Cardiac septum (tissue), 1 donor: ENCODE data around the gene NPIPB12. TPM values are rescaled to one million over a fixed set of nuclear protein-coding genes. Genes with fewer than 3 reads are reported as not detected.
"Not testable (repeated sequence)": the region's sequence is repeated elsewhere in the genome, so short reads cannot be mapped to it uniquely, and the experiment has no call there.

Source experiments
- DNase-seq: peaks from one replicate; pipeline ENCODE4 v3.0.0-alpha.2; 2020; ENCODE audit warnings: low spot score
- intact Hi-C: fragments of 100-400 bp; cut with DNase I; formaldehyde crosslinking; loops from one replicate; pipeline ENCODE4 v1.14.0; 2022
- long read RNA-seq: library from polyadenylated mRNA; unstranded; transcript quantifications from one replicate; pipeline ENCODE4 v2.0.0, GENCODE V29; 2021
- total RNA-seq: library from RNA; stranded (reverse); fragmentation: NEBNext Ultra II Directional; extraction: Animal tissue kit (Norgen Biotek cat#: 25700); gene quantifications from one replicate; pipeline ENCODE4 v1.2.1, GENCODE V29; 2021
- donor health status: DM: no; HTN: no; CAD: no.

The NPIPB12 gene
- 17.4 TPM for total RNA-seq
- long read RNA-seq, partial matches to known transcripts, result 2 of 2 reads
- long read RNA-seq, other reads (novel, unspliced or antisense), result 0 of 2 reads

- intact Hi-C loops, DNase-seq: not testable (repeated sequence)
Measured at GRCh38 chr16:29506308-29506707, at the start of gene NPIPB12. TSS of gene NPIPB12 (minus strand) at chr16:29506408.

GRCh38 chr16:29521520-29521919 is 15.3 kb upstream of the NPIPB12 start:
- intact Hi-C loops, DNase-seq: not testable (repeated sequence)

GRCh38 chr16:29482276-29482675 is 23.9 kb downstream of the NPIPB12 start:
- DNase-seq, intact Hi-C loops: not testable (repeated sequence)

- intact Hi-C loops, DNase-seq: not testable (repeated sequence)
Measured at GRCh38 chr16:29472065-29472464, 34.1 kb downstream of the NPIPB12 start.

GRCh38 chr16:29469660-29470059 is 36.5 kb downstream of the NPIPB12 start:
- intact Hi-C loops, result not testable (repeated sequence)
- peak; percentile 81 for DNase-seq

- intact Hi-C loops, result not testable (repeated sequence)
Measured at GRCh38 chr16:29467654-29468366, 38.4 kb downstream of the NPIPB12 start.

GRCh38 chr16:29466904-29467303 is 39.3 kb downstream of the NPIPB12 start:
- DNase-seq, intact Hi-C loops: not testable (repeated sequence)

More at GRCh38 chr16:29467654-29468366, 38.4 kb downstream of the NPIPB12 start:
- not testable (repeated sequence) for DNase-seq

GRCh38 chr16:29465985-29466824 is 40.0 kb downstream of the NPIPB12 start:
- intact Hi-C loops, result not testable (repeated sequence)

GRCh38 chr16:29460647-29461030 is 45.6 kb downstream of the NPIPB12 start:
- intact Hi-C loops, DNase-seq: not testable (repeated sequence)

More at GRCh38 chr16:29465985-29466824, 40.0 kb downstream of the NPIPB12 start:
- DNase-seq, result not testable (repeated sequence)

- intact Hi-C loops, DNase-seq: not testable (repeated sequence)
Measured at GRCh38 chr16:29459706-29460646, 46.2 kb downstream of the NPIPB12 start, which contains the start of gene SULT1A4. TSS of gene SULT1A4 (plus strand) at chr16:29459913. CDS start at chr16:29461386, 1,473 bp downstream.

GRCh38 chr16:29457660-29458059 is 48.5 kb downstream of the NPIPB12 start:
- DNase-seq, intact Hi-C loops: not testable (repeated sequence)

- DNase-seq, intact Hi-C loops: not testable (repeated sequence)
Measured at GRCh38 chr16:29454828-29455227, 51.4 kb downstream of the NPIPB12 start.

- intact Hi-C loops, DNase-seq: not testable (repeated sequence)
Measured at GRCh38 chr16:29454269-29454668, 51.9 kb downstream of the NPIPB12 start, which contains the start of the genes BOLA2 and SLX1B. TSS of gene BOLA2 (minus strand) at chr16:29454351. CDS start at chr16:29454253, 98 bp downstream. TSS of gene SLX1B (plus strand) at chr16:29454533.

- DNase-seq, intact Hi-C loops: not testable (repeated sequence)
Measured at GRCh38 chr16:29453754-29454153, 52.5 kb downstream of the NPIPB12 start.

Other genes starting within 250 kb of the NPIPB12 start
- gene NPIPB11, start 99.7 kb downstream of the NPIPB12 start, total RNA-seq, result 0.59 TPM
- 4.3 TPM for gene BOLA2, start 52.1 kb downstream of the NPIPB12 start, total RNA-seq
- 4.4 TPM for gene SLX1B, start 51.9 kb downstream of the NPIPB12 start, total RNA-seq
- gene SULT1A4, start 46.5 kb downstream of the NPIPB12 start, total RNA-seq, result 3.2 TPM
- gene SPN, start 156.8 kb upstream of the NPIPB12 start, total RNA-seq, result 3.1 TPM
- 6.7 TPM for gene QPRT, start 172.8 kb upstream of the NPIPB12 start, total RNA-seq
- 0.94 TPM for gene C16orf54, start 239.6 kb upstream of the NPIPB12 start, total RNA-seq